Measurements from ENCODE around the gene FBXO28. TPM values are rescaled to one million over a fixed set of nuclear protein-coding genes. Genes with fewer than 3 reads are reported as not detected.
A peak's percentile ranks its signal among the peaks of the same experiment; 100 is the strongest.

The FBXO28 gene
- total RNA-seq, 2 donors from 2014 or later = 29.0 to 40.0 TPM

DNA sequence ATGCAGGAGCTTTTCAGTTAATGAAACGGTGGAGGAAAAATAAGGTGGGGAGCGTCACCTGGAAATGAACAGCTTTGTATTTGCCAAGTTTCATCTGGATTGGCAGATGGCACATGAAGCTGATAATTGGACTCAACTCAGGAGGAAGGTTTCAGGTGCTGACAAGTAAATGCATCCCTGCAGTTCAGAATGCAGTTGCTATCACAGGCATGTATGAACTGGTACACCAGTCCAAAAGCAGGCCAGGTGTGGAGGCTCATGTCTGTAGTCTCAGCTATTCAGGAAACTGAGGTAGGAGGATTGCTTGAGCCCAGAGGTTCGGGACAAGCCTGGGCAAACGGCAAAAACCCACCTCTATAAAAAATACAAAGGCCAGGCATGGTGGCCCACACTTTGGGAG lies 84.7 kb downstream of the FBXO28 start:
- WGBS = 54% methylated on average over 4 of the region's 4 CpGs
- Histone ChIP-seq H3K9me3 (no peaks in the 10 kb centered on the region), H3K27me3 (replicated peaks; ENCODE audit: insufficient read depth) (no peaks in the 10 kb centered on the region), H3K36me3 (no peaks in the 10 kb centered on the region), H3K4me1 (replicated peaks) (peaks cover 11% of the 10 kb centered on the region), H3K4me3 (no peak overlapping the region), H3K27ac (peak overlapping the region; percentile 5 to 64)
- TF ChIP-seq POLR2AphosphoS5 (IDR thresholded peaks at IDR 0.05) = no peak
- TF ChIP-seq POLR2A (IDR thresholded peaks at IDR 0.05) = no peak
- TF ChIP-seq, protein P1, sequence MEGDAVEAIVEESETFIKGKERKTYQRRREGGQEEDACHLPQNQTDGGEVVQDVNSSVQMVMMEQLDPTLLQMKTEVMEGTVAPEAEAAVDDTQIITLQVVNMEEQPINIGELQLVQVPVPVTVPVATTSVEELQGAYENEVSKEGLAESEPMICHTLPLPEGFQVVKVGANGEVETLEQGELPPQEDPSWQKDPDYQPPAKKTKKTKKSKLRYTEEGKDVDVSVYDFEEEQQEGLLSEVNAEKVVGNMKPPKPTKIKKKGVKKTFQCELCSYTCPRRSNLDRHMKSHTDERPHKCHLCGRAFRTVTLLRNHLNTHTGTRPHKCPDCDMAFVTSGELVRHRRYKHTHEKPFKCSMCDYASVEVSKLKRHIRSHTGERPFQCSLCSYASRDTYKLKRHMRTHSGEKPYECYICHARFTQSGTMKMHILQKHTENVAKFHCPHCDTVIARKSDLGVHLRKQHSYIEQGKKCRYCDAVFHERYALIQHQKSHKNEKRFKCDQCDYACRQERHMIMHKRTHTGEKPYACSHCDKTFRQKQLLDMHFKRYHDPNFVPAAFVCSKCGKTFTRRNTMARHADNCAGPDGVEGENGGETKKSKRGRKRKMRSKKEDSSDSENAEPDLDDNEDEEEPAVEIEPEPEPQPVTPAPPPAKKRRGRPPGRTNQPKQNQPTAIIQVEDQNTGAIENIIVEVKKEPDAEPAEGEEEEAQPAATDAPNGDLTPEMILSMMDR (IDR thresholded peaks at IDR 0.05) = no peak
- DNase-seq (ENCODE audit: low spot score) = no peak
- intact Hi-C loops (cut with DNase I) = no loop called here

DNA sequence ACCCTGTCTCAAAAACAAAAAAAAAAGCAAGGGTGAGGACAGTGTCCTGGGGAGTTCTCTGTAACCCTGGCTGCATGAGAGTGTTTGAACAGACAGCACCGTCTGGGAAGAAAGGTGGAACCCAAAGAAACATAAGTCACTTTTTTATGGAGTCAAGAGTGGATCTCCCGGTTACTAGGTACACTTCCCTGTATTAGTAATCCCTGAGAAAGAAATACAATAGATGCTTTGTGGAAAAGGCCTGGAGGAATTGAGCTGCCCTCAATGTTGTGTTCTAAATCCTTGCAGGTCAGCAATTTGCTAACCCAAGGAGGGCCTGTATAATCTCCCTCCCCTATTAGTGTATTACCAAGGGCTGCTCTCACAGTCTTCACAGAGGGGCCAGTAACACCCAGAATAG lies 85.8 kb downstream of the FBXO28 start:
- H3K4me1 ChIP-seq (replicated peaks) = peaks cover 20% of the 10 kb centered on the region
- H3K27me3 ChIP-seq (replicated peaks; ENCODE audit: insufficient read depth) = no peaks in the 10 kb centered on the region
- no peaks in the 10 kb centered on the region for H3K36me3 ChIP-seq
- DNase-seq (ENCODE audit: low spot score) = peak; percentile 73
- peak overlapping the region; percentile 59 to 64 for H3K27ac ChIP-seq
- H3K9me3 ChIP-seq = no peaks in the 10 kb centered on the region
- no peak overlapping the region for H3K4me3 ChIP-seq
- WGBS = 60% methylated on average over 2 of the region's 2 CpGs
- intact Hi-C loops (cut with DNase I) = no loop called here
- TF ChIP-seq POLR2A (IDR thresholded peaks at IDR 0.05) (no peak), POLR2AphosphoS5 (IDR thresholded peaks at IDR 0.05) (peak; percentile 84)
- TF ChIP-seq, protein P1 (IDR thresholded peaks at IDR 0.05) = no peak

DNA sequence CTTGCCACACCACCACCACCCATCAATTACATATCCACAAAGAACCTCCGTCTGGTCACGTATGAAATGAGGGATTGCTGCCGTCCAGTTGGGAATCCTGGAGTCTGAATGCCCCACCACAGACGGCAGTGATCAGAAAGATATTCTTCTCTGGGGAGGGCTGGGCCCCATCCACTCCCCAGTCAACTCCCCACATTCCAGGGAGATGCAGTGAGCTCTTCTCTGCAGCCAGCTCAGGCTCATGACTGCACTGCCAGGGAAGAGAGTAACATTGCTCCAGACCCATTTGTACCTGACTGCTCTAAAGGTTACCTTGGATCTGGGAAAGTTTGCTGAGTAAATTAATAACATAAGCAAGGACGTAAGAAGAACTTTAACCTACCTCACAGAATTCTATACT lies 87.5 kb downstream of the FBXO28 start:
- WGBS = 79% methylated on average over 5 of the region's 5 CpGs
- no peaks in the 10 kb centered on the region for H3K36me3 ChIP-seq
- peak overlapping the region; percentile 20 to 46 for H3K27ac ChIP-seq
- no peaks in the 10 kb centered on the region for H3K27me3 ChIP-seq (replicated peaks; ENCODE audit: insufficient read depth)
- no peak overlapping the region for H3K4me3 ChIP-seq
- TF ChIP-seq POLR2AphosphoS5 (IDR thresholded peaks at IDR 0.05) (no peak), POLR2A (IDR thresholded peaks at IDR 0.05) (no peak)
- TF ChIP-seq, protein P1 (IDR thresholded peaks at IDR 0.05) = no peak
- H3K9me3 ChIP-seq = no peaks in the 10 kb centered on the region
- no peak for DNase-seq (ENCODE audit: low spot score)
- intact Hi-C loops (cut with DNase I) = no loop called here
- peaks cover 20% of the 10 kb centered on the region for H3K4me1 ChIP-seq (replicated peaks)

DNA sequence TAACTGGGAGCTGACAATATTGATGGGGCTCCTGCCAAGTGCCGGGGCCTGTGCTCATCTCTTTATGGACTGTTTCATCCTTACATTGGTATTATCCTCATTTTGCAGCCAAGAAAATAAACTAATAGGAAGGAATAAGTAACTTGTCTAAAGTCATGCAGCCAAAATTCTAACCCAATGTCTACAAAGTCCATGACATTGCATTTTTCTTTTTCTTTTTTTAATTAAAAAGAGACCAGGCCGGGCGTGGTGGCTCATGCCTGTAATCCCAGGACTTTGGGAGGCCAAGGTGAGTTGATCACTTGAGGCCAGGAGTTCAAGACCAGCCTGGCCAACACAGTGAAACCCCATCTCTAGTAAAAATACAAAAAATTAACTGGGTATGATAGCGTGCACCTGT lies 87.9 kb downstream of the FBXO28 start:
- intact Hi-C loops (cut with DNase I) = no loop called here
- TF ChIP-seq POLR2A (IDR thresholded peaks at IDR 0.05) (no peak), POLR2AphosphoS5 (IDR thresholded peaks at IDR 0.05) (no peak)
- TF ChIP-seq, protein P1 (IDR thresholded peaks at IDR 0.05) = no peak
- WGBS = 89% methylated on average over 4 of the region's 4 CpGs
- DNase-seq (ENCODE audit: low spot score) = no peak
- Histone ChIP-seq H3K36me3 (no peaks in the 10 kb centered on the region), H3K27ac (peak overlapping the region; percentile 20 to 46), H3K9me3 (no peaks in the 10 kb centered on the region), H3K4me1 (replicated peaks) (peaks cover 20% of the 10 kb centered on the region), H3K4me3 (no peak overlapping the region), H3K27me3 (replicated peaks; ENCODE audit: insufficient read depth) (no peaks in the 10 kb centered on the region)

DNA sequence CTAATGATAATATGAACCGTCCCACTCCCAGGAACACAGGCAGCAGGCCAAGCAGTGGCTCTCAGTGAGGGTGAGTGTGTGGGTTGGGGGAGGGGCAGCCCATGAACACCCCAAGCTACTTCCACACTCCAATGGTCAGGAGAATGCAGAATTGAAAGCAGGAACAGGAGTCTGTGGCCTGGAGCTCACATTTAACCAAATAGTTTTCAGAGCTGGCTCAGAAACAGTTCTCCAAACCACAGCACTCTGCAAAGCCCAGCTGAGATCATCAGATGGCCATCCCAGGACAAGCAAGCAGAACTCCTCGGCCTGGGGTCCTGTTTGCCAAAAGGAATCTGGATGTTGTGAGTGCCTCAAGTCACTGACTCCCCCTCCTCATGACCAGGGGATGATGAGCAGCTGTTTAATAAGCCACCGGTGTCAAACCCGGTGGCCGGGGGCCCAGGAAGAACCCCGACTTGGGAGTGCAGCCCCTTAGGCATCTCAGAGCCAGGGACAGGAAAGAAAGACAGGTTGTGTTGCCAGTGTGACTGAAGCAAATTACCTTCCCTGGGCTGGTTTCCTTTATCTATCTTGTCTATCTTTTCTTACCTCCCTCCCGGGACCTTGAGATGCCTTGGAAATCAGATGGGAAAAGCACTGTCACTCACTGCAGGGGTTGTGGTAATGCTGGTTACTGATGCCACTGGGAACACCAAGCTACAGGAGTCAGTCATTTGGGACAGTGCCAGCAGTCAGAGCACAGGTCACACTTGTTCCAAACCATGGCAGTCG lies 89.5 kb downstream of the FBXO28 start:
- peak overlapping the region; percentile 57 to 68 for H3K27ac ChIP-seq
- no peaks in the 10 kb centered on the region for H3K36me3 ChIP-seq
- TF ChIP-seq, protein P1 (IDR thresholded peaks at IDR 0.05) = no peak
- TF ChIP-seq POLR2AphosphoS5 (IDR thresholded peaks at IDR 0.05) (no peak), POLR2A (IDR thresholded peaks at IDR 0.05) (no peak)
- H3K4me1 ChIP-seq (replicated peaks) = peaks cover 18% of the 10 kb centered on the region
- H3K9me3 ChIP-seq = no peaks in the 10 kb centered on the region
- H3K4me3 ChIP-seq = no peak overlapping the region
- intact Hi-C loops (cut with DNase I) = no loop called here
- no peaks in the 10 kb centered on the region for H3K27me3 ChIP-seq (replicated peaks; ENCODE audit: insufficient read depth)
- 27% methylated on average over 8 of the region's 8 CpGs for WGBS
- DNase-seq (ENCODE audit: low spot score) = no peak

All from prostate gland (tissue), 2 donors.